Progenitor cell of endocrine pancreas (in vitro differentiated cells): ENCODE results near the gene TAB2. TPM values are rescaled to one million over a fixed set of nuclear protein-coding genes. Genes with fewer than 3 reads are reported as not detected.

ENCODE experiments used
- DNase-seq: peaks from one replicate; pipeline ENCODE4 v3.0.0; 2021; ENCODE audit warnings: low spot score; ENCODE audit not compliant: unreplicated experiment
- H3K27ac Mint-ChIP-seq: 2 replicates; pipeline ENCODE4 v1.8.0; 2021; ENCODE audit warnings: mild to moderate bottlenecking, moderate library complexity, mixed read lengths
- H3K27me3 Mint-ChIP-seq: 2 replicates; pipeline ENCODE4 v1.8.0; 2021; ENCODE audit warnings: mixed read lengths
- H3K36me3 Mint-ChIP-seq: 2 replicates; pipeline ENCODE4 v1.8.0; 2022; ENCODE audit warnings: mixed read lengths; ENCODE audit not compliant: insufficient read depth
- H3K4me1 Mint-ChIP-seq: 2 replicates; pipeline ENCODE4 v1.8.0; 2021; ENCODE audit warnings: low read depth, mixed read lengths
- H3K4me3 Mint-ChIP-seq: 2 replicates; pipeline ENCODE4 v1.8.0; 2021; ENCODE audit warnings: low read depth, mild to moderate bottlenecking, moderate library complexity, mixed read lengths
- H3K9me3 Mint-ChIP-seq: 2 replicates; pipeline ENCODE4 v1.8.0; 2021; ENCODE audit warnings: low read depth, mixed read lengths
- total RNA-seq: library from RNA; stranded (reverse); gene quantifications from 2 replicates; pipeline ENCODE4 v1.2.1, GENCODE V29; 2021
- TF ChIP-seq, protein P1 (sequence below): fragments of 200-600 bp; sonication (generic); IDR thresholded peaks from one replicate; pipeline ENCODE4 v1.5.0; 2021; ENCODE audit warnings: antibody characterized with exemption, mild to moderate bottlenecking; ENCODE audit not compliant: unreplicated experiment

Gene TAB2
- total RNA-seq, 1 donor from 2014 or later, result 58.0 TPM

DNA sequence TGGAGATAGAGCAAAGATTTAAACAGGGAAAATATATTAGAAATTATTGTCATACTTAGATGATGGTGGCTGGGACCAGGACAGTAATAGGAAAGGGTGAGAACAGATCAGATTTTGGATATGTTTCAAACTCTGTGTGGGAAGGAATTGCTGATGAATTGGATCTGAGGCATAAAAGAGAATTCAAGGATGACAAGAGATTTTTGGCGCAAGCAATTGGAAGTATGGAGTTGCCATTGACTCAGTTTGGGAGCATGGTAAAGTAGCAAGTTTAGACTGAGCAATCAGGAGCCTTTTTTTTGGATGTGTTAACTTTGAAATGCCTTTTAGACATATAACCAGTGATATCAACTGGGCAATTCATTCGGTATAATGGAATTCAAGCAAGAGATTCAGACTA is 14.4 kb downstream of the TAB2 start:
- H3K27ac Mint-ChIP-seq, result peak overlapping the region; percentile 2
- H3K9me3 Mint-ChIP-seq, result no peaks in the 10 kb centered on the region
- H3K4me1 Mint-ChIP-seq, result peaks cover 63% of the 10 kb centered on the region
- DNase-seq, result no peak
- TF ChIP-seq, protein P1, sequence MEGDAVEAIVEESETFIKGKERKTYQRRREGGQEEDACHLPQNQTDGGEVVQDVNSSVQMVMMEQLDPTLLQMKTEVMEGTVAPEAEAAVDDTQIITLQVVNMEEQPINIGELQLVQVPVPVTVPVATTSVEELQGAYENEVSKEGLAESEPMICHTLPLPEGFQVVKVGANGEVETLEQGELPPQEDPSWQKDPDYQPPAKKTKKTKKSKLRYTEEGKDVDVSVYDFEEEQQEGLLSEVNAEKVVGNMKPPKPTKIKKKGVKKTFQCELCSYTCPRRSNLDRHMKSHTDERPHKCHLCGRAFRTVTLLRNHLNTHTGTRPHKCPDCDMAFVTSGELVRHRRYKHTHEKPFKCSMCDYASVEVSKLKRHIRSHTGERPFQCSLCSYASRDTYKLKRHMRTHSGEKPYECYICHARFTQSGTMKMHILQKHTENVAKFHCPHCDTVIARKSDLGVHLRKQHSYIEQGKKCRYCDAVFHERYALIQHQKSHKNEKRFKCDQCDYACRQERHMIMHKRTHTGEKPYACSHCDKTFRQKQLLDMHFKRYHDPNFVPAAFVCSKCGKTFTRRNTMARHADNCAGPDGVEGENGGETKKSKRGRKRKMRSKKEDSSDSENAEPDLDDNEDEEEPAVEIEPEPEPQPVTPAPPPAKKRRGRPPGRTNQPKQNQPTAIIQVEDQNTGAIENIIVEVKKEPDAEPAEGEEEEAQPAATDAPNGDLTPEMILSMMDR, result no peak
- no peaks in the 10 kb centered on the region for H3K36me3 Mint-ChIP-seq
- H3K27me3 Mint-ChIP-seq, result no peaks in the 10 kb centered on the region
- H3K4me3 Mint-ChIP-seq, result no peak overlapping the region

DNA sequence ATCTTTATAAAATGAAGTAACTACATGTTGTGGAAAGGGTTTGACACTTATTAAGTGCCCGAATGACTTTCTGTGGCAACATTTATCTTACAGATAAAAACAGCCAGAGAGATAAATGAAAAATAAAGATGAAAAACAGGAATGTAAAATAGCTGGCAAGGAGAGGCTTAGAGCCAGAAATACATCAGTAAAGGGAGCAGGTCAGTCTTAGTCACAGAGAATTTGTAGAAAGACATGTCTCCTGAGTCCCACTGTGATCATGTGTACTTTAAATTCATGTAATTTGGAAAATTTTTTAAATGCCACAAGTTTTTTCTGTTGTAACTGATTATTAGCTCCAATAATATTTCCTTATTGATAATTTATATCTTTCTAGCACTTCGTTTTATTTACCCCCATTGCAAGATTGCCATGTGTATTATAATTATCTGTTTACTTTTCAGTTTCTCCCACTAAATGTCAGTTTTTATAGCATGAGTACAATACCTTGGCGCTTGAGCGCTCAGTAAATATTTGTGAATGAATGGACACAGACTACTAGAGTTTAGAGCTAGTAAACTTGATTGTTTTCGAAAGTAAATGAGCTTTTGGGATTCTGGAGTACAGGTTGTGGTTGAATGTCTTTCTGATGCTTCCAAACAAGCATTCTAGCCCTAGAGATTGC is 15.2 kb downstream of the TAB2 start:
- DNase-seq, result no peak
- H3K9me3 Mint-ChIP-seq, result no peaks in the 10 kb centered on the region
- H3K4me3 Mint-ChIP-seq, result peak overlapping the region; percentile 25
- peaks cover 63% of the 10 kb centered on the region for H3K4me1 Mint-ChIP-seq
- H3K36me3 Mint-ChIP-seq, result no peaks in the 10 kb centered on the region
- TF ChIP-seq, protein P1, result no peak
- H3K27ac Mint-ChIP-seq, result peak overlapping the region; percentile 72
- no peaks in the 10 kb centered on the region for H3K27me3 Mint-ChIP-seq

DNA sequence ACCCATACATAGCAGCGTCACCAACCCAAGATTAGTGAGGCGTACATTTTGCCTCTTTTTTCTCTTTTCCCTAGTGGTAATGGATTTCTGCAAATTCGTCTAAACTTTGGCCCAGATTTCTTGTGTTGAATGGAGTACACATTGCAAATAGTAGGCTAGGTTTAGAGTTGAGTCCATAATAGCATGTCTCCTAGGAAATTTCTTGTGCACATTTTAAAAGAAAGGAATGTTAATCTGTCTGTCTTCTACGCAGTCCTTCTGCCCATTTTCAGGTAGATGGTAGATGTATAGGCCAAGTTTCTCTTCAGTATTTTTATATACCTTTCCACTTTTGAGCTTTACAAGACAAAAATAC is 15.7 kb downstream of the TAB2 start:
- Mint-ChIP-seq H3K9me3 (no peaks in the 10 kb centered on the region), H3K27ac (peak overlapping the region; percentile 72), H3K36me3 (no peaks in the 10 kb centered on the region), H3K4me1 (peaks cover 64% of the 10 kb centered on the region), H3K4me3 (no peak overlapping the region), H3K27me3 (no peaks in the 10 kb centered on the region)
- no peak for DNase-seq
- TF ChIP-seq, protein P1, result no peak

DNA sequence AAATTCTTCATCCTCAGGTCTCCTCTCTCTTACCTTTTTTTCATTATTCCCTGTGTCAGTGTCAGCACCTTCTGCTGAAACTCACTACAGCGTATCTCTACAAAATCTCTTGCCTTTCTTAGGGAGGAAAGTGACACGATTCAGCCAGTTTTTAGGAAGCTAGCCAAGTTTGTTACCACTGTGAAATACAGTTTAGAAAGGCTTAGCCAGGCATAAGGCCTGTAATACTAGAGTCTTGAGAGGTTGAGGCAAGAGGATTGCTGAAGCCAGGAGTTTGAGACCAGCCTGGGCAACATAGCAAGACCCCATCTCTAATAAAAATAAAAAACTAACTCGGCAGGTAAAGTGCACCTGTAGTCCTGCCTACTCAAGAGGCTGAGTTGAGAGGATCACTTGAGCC is 16.7 kb downstream of the TAB2 start:
- TF ChIP-seq, protein P1, result no peak
- Mint-ChIP-seq H3K27ac (no peak overlapping the region), H3K27me3 (no peaks in the 10 kb centered on the region), H3K4me3 (no peak overlapping the region), H3K4me1 (peaks cover 57% of the 10 kb centered on the region), H3K9me3 (peaks cover 3% of the 10 kb centered on the region), H3K36me3 (peaks cover 2% of the 10 kb centered on the region)
- no peak for DNase-seq

DNA sequence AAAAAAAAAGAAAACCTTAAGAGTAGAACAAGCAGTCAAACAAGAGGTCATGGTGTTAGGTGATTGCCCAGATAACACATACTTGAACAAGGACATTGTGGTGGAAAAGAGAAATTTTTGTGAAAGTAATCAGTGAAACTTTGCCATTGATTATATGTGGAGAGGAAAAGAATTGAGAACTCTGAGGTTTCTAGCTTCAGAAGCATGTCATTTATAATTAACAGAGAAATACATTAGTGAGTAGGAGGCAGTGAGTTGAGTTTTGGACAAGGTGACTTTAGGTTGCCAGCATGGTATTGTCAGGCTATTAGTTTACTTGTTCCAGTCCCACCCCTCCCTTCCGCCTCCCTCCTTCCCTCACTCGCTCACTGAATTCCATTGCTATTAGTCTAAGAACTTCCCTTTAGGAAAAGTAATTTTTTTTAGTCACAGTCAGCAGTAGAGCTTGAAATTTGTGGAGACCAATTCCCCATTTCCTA is 17.2 kb downstream of the TAB2 start:
- Mint-ChIP-seq H3K27me3 (no peaks in the 10 kb centered on the region), H3K4me1 (peaks cover 55% of the 10 kb centered on the region), H3K9me3 (peaks cover 3% of the 10 kb centered on the region), H3K36me3 (peaks cover 2% of the 10 kb centered on the region), H3K27ac (no peak overlapping the region), H3K4me3 (no peak overlapping the region)
- TF ChIP-seq, protein P1, result no peak
- no peak for DNase-seq
